Heart right ventricle (tissue), 16 donors: ENCODE results near the gene RNF152. TPM values are rescaled to one million over a fixed set of nuclear protein-coding genes. Genes with fewer than 3 reads are reported as not detected.
A peak's percentile ranks its signal among the peaks of the same experiment; 100 is the strongest.

Experiments used
- ATAC-seq, 8 donors: fragments of 200-7000 bp; cut with Tn5 transposase; one replicate each; pipeline ENCODE4 v1.9.1; 2020; ENCODE audit warnings: mild to moderate bottlenecking in 8 of 8, moderate library complexity in 8 of 8, moderate number of reproducible peaks in 1 of 8
- DNase-seq, 2 donors: peaks; one replicate each; pipeline ENCODE4 v3.0.0-alpha.2; 2020
- H3K27ac ChIP-seq, 10 donors: fragments of 200-600 bp; sonication (generic) in 2 of 10; one replicate each; pipeline versions ENCODE4 v1.5.0 to v1.8.0; 2020 to 2022; ENCODE audit warnings: mild to moderate bottlenecking in 3 of 10
- H3K27me3 ChIP-seq, 7 donors: fragments of 200-600 bp; one replicate each; pipeline ENCODE4 v1.8.0; 2021 to 2022; ENCODE audit warnings: mild to moderate bottlenecking in 2 of 7
- H3K36me3 ChIP-seq, 9 donors: fragments of 200-600 bp; sonication (generic) in 1 of 9; one replicate each; pipeline versions ENCODE4 v1.5.0 to v1.8.0; 2020 to 2022; ENCODE audit warnings: mild to moderate bottlenecking in 2 of 9
- H3K4me1 ChIP-seq, 9 donors: fragments of 200-600 bp; sonication (generic) in 1 of 9; one replicate each; pipeline versions ENCODE4 v1.5.0 to v1.8.0; 2020 to 2022; ENCODE audit warnings: mild to moderate bottlenecking in 4 of 9
- H3K4me3 ChIP-seq, 10 donors: fragments of 200-600 bp; sonication (generic) in 2 of 10; one replicate each; pipeline versions ENCODE4 v1.5.0 to v1.8.0; 2020 to 2022; ENCODE audit warnings: mild to moderate bottlenecking in 7 of 10, moderate library complexity in 2 of 10
- H3K9me3 ChIP-seq, 11 donors: fragments of 200-600 bp in 10 of 11; sonication (generic) in 2 of 11; one replicate each; pipeline versions ENCODE4 v1.5.0 to v1.8.0; 2013 to 2022; ENCODE audit warnings: mild to moderate bottlenecking in 2 of 11, control low read depth in 1 of 11, moderate library complexity in 1 of 11
- WGBS, 2 donors: extraction: QIAGEN DNeasy Blood & Tissue Kit; methylation state at CpG; one replicate each; pipeline ENCODE4 v1.1.7; 2013; ENCODE audit warnings: inconsistent platforms in 1 of 2; 5-methylcytosine and 5-hydroxymethylcytosine counted together
- intact Hi-C, 10 donors: fragments of 100-400 bp; cut with DNase I; formaldehyde crosslinking; loops; one replicate each; pipeline versions ENCODE4 v1.11.1 to v1.14.2; 2022
- polyA plus RNA-seq, 2 donors: library from polyadenylated mRNA; stranded (reverse); fragments of 200-250 nt; gene quantifications; one replicate each; pipeline ENCODE4 v1.2.3, GENCODE V29; 2013
- total RNA-seq, 10 donors: library from RNA; stranded (reverse); fragmentation: NEBNext Ultra II Directional in 3 of 10; extraction: Animal tissue kit (Norgen Biotek cat#: 25700) in 3 of 10; gene quantifications; one replicate each; pipeline versions ENCODE4 v1.2.1 to v1.2.4, GENCODE V29; 2021 to 2023
- TF ChIP-seq, protein P1 (sequence below), 9 donors: fragments of 200-600 bp; sonication (generic) in 2 of 9; IDR thresholded peaks; one replicate each; pipeline versions ENCODE4 v1.5.0 to v1.8.0; 2021 to 2022; ENCODE audit warnings: antibody characterized with exemption in 9 of 9, mild to moderate bottlenecking in 5 of 9, moderate library complexity in 1 of 9
- donor health status: Arrhythmogenic right ventricular cardiomyopathy.
- donor health status: ischemic (EF 13 %, LVEDD 7.1; RV severe dilation, severe dysfunction).
- donor health status: healthy with polysubstance abuse.
- donor health status: DM: no; HTN: yes; CAD: no.
- donor health status: DM: no; HTN: no; CAD: no.
- donor health status: ischemic (EF 25% LVEDD 6.9; RV normal size, moderate dysfunction).
- donor health status: ischemic (EF 25% LVEDD 5.7; RV mildly dilated, moderate dysfunction).
- donor health status: healthy.
- donor health status: DM: yes; HTN: yes; CAD: no.
- donor health status: Ischemic cardiomyopathy.
- donor health status: ischemic (EF 35%, LVEDD 5.7; RV mildly dilated, moderate dysfunction).
- donor health status: nonischemic (EF 11% LVEDD 7.7; RV severe dilation, severe dysfunction).
- donor health status: DM: yes; HTN: yes; CAD: no.
- donor health status: PGD.
- donor health status: ischemic (EF 29% LVEDD 5.4; RV normal size, mild dysfunction).
- donor health status: nonischemic (EF 23%, LVEDD 6.1; RV moderate dilation, normal function).

RNF152 gene
- total and polyA plus RNA-seq, 12 donors: 1.7 to 19.1 (median 10.9) TPM

DNA sequence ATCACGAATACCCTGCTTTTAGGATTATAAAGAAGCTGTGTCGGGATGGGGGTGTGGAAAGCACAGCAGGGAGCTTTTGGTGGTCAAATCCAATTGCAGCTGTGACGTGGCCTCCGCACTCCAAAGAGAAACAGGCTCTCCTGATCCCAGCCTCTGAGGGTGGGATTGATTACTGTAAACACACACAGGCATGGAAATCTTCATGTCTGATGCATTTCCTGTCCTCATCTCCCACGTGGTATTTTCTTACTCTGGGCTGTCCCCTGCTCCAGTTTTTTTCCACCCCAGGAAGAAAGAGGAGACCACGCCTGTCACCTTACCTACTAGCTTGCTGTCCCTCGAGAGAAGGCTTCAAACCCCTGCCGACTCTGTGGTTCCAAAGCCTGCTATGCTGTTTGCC lies 22.7 kb downstream of the RNF152 start:
- Histone ChIP-seq H3K4me1 (peaks cover 0 to 69% (median 20%) of the 10 kb centered on the region in 9 donors), H3K27me3 (no peaks in the 10 kb centered on the region), H3K4me3 (no peak overlapping the region), H3K9me3 (no peaks in the 10 kb centered on the region), H3K27ac (peak overlapping the region in 6 of 10 donors; percentile 22 to 54 (median 44)), H3K36me3 (peaks cover 0 to 14% (median 0%) of the 10 kb centered on the region in 9 donors)
- intact Hi-C loops: no loop called here
- WGBS, 2 donors: 45 to 65% methylated on average over 8 of the region's 8 CpGs
- peak in 1 of 2 donors; percentile 50 for DNase-seq
- ATAC-seq: peak in 7 of 8 donors; percentile 58 to 86 (median 73)
- TF ChIP-seq, protein P1, sequence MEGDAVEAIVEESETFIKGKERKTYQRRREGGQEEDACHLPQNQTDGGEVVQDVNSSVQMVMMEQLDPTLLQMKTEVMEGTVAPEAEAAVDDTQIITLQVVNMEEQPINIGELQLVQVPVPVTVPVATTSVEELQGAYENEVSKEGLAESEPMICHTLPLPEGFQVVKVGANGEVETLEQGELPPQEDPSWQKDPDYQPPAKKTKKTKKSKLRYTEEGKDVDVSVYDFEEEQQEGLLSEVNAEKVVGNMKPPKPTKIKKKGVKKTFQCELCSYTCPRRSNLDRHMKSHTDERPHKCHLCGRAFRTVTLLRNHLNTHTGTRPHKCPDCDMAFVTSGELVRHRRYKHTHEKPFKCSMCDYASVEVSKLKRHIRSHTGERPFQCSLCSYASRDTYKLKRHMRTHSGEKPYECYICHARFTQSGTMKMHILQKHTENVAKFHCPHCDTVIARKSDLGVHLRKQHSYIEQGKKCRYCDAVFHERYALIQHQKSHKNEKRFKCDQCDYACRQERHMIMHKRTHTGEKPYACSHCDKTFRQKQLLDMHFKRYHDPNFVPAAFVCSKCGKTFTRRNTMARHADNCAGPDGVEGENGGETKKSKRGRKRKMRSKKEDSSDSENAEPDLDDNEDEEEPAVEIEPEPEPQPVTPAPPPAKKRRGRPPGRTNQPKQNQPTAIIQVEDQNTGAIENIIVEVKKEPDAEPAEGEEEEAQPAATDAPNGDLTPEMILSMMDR (IDR thresholded peaks at IDR 0.05): no peak

GRCh38 chr18:61869636-61870035 lies 23.2 kb downstream of the RNF152 start:
- 63 to 72% methylated on average over 4 of the region's 4 CpGs for WGBS, 2 donors
- TF ChIP-seq, protein P1 (IDR thresholded peaks at IDR 0.05): no peak
- intact Hi-C loops: loop anchor here in 2 of 10 donors (10.0 kb wide), 2 partner anchors 65 to 115 kb away; no protein-coding TSS in a partner anchor

DNA sequence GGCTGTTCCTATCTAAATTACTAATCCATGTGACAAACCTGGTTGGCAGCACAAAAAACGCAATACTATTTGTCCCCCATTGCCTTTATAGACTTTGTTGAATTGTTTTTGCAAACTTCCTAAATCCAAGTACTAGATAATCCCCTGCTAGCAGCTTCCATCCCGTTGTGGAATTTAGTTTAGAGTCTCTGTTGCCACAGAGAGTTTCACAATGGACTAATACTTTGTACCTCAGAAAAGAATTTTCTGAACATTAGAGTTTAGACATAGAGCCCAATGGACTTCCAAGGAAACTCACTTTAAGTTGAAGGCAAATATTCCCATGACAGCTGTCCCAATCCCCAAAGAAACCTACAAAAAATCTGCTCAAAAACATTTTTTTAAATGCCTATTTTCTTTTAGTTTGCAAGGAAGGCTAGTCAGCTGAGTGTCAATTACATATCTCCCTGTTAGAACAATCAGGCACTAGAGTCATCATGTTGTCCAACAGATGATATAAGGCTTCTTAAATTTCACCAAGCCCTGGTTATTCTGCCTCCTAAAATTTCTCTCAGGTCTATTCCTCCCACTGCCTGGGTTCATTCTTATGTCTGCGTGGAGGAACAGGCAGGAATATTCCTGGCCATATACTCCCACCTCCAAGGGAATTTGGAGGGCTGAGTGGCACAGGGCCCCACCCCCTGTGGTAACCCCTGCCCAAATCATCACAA lies 27.2 kb downstream of the RNF152 start:
- H3K27ac ChIP-seq: peak overlapping the region in 3 of 10 donors; percentile 0 to 49 (median 11)
- ATAC-seq (peak in 1 of 8 donors; percentile 26), DNase-seq (no peak)
- peaks cover 0 to 78% (median 27%) of the 10 kb centered on the region in 9 donors for H3K4me1 ChIP-seq
- no peaks in the 10 kb centered on the region for H3K27me3 ChIP-seq
- H3K36me3 ChIP-seq: peaks cover 0 to 31% (median 0%) of the 10 kb centered on the region in 9 donors
- no peaks in the 10 kb centered on the region for H3K9me3 ChIP-seq
- 50 to 54% methylated on average over 3 of the region's 3 CpGs for WGBS, 2 donors
- intact Hi-C loops: loop anchor here in 2 of 10 donors (10.0 kb wide), 2 partner anchors 61 to 111 kb away; no protein-coding TSS in a partner anchor
- TF ChIP-seq, protein P1 (IDR thresholded peaks at IDR 0.05): no peak
- H3K4me3 ChIP-seq: no peak overlapping the region

More at GRCh38 chr18:61869636-61870035, 23.2 kb downstream of the RNF152 start:
- no peak for ATAC-seq
- peaks cover 0 to 14% (median 0%) of the 10 kb centered on the region in 9 donors for H3K36me3 ChIP-seq
- no peak for DNase-seq
- no peaks in the 10 kb centered on the region for H3K9me3 ChIP-seq
- peaks cover 0 to 73% (median 22%) of the 10 kb centered on the region in 9 donors for H3K4me1 ChIP-seq
- peak overlapping the region in 3 of 10 donors; percentile 29 to 52 (median 39) for H3K27ac ChIP-seq
- H3K27me3 ChIP-seq: no peaks in the 10 kb centered on the region
- no peak overlapping the region for H3K4me3 ChIP-seq

- H3K27ac ChIP-seq: no peak overlapping the region
- DNase-seq (no peak), ATAC-seq (no peak)
- peaks cover 0 to 33% (median 0%) of the 10 kb centered on the region in 9 donors for H3K36me3 ChIP-seq
- no peaks in the 10 kb centered on the region for H3K9me3 ChIP-seq
- WGBS, 2 donors: 89 to 91% methylated on average over 3 of the region's 3 CpGs
- intact Hi-C loops: loop anchor here in 2 of 10 donors (10.0 kb wide), 2 partner anchors 57 to 107 kb away; no protein-coding TSS in a partner anchor
- no peaks in the 10 kb centered on the region for H3K27me3 ChIP-seq
- TF ChIP-seq, protein P1 (IDR thresholded peaks at IDR 0.05): no peak
- no peak overlapping the region for H3K4me3 ChIP-seq
- peaks cover 0 to 80% (median 29%) of the 10 kb centered on the region in 9 donors for H3K4me1 ChIP-seq
Measured at GRCh38 chr18:61861372-61861771, 31.4 kb downstream of the RNF152 start.
